Endothelial cell of hepatic sinusoid (primary cell): ENCODE results near the gene S100A13.
"Not testable (repeated sequence)": the region's sequence is repeated elsewhere in the genome, so short reads cannot be mapped to it uniquely, and the experiment has no call there.

Source experiments
- in situ Hi-C: cut with HindIII; loops from 2 replicates; pipeline ENCODE4 v1.10.0; 2017; ENCODE audit warnings: low sequenced_read_pairs

The S100A13 gene

GRCh38 chr1:153608742-153609584 is 18.3 kb downstream of the S100A13 start:
- in situ Hi-C loops, result no loop called here

- in situ Hi-C loops, result no loop called here
These were observed 19.1 kb downstream of the S100A13 start for GRCh38 chr1:153608089-153608682.

GRCh38 chr1:153607381-153607780 is 19.9 kb downstream of the S100A13 start:
- in situ Hi-C loops, result no loop called here

GRCh38 chr1:153606194-153606593 is 21.1 kb downstream of the S100A13 start:
- in situ Hi-C loops, result no loop called here

GRCh38 chr1:153602749-153603148 is 24.6 kb downstream of the S100A13 start:
- in situ Hi-C loops, result no loop called here

- in situ Hi-C loops, result no loop called here
These were observed 27.5 kb downstream of the S100A13 start for GRCh38 chr1:153599847-153600246.

GRCh38 chr1:153598309-153599172 is 28.8 kb downstream of the S100A13 start:
- in situ Hi-C loops, result no loop called here

GRCh38 chr1:153597206-153597605 is 30.1 kb downstream of the S100A13 start:
- in situ Hi-C loops, result no loop called here

- in situ Hi-C loops, result no loop called here
These were observed 34.6 kb downstream of the S100A13 start for GRCh38 chr1:153592748-153593147.

GRCh38 chr1:153588482-153588881 is 38.8 kb downstream of the S100A13 start:
- in situ Hi-C loops, result no loop called here

GRCh38 chr1:153588033-153588432 is 39.3 kb downstream of the S100A13 start:
- in situ Hi-C loops, result not testable (repeated sequence)

GRCh38 chr1:153587314-153587713 is 40.0 kb downstream of the S100A13 start:
- in situ Hi-C loops, result no loop called here

- in situ Hi-C loops, result no loop called here
These were observed 41.0 kb downstream of the S100A13 start for GRCh38 chr1:153586347-153586746.

GRCh38 chr1:153585006-153585405 is 42.3 kb downstream of the S100A13 start:
- in situ Hi-C loops, result no loop called here

- in situ Hi-C loops, result no loop called here
These were observed 43.3 kb downstream of the S100A13 start for GRCh38 chr1:153583976-153584375.

GRCh38 chr1:153583514-153583913 is 43.8 kb downstream of the S100A13 start:
- in situ Hi-C loops, result not testable (repeated sequence)

GRCh38 chr1:153582836-153583235 is 44.5 kb downstream of the S100A13 start:
- in situ Hi-C loops, result not testable (repeated sequence)

- in situ Hi-C loops, result loop anchor here (10.0 kb wide), 1 partner anchor 74 kb away; no protein-coding TSS in a partner anchor
These were observed 48.4 kb downstream of the S100A13 start for GRCh38 chr1:153578936-153579335.

GRCh38 chr1:153578490-153578889 is 48.8 kb downstream of the S100A13 start:
- in situ Hi-C loops, result loop anchor here (10.0 kb wide), 1 partner anchor 74 kb away; no protein-coding TSS in a partner anchor

- in situ Hi-C loops, result loop anchor here (10.0 kb wide), 1 partner anchor 73 kb away; no protein-coding TSS in a partner anchor
These were observed 49.7 kb downstream of the S100A13 start for GRCh38 chr1:153577624-153578051.

GRCh38 chr1:153577138-153577537 is 50.2 kb downstream of the S100A13 start:
- in situ Hi-C loops, result loop anchor here (10.0 kb wide), 1 partner anchor 72 kb away; no protein-coding TSS in a partner anchor
